K562 (cell line): ENCODE results near the gene DTNB. TPM values are rescaled to one million over a fixed set of nuclear protein-coding genes. Genes with fewer than 3 reads are reported as not detected.

Source experiments
- DIDO1 ChIP-seq: fragments of 450-650 bp; IDR thresholded peaks from 2 replicates; pipeline ENCODE4 v1.6.1; 2016; ENCODE audit warnings: low read depth, missing biosample characterization, missing genetic modification characterization
- EP300 ChIP-seq: IDR thresholded peaks from 2 replicates; pipeline ENCODE4 v1.6.1; 2012; ENCODE audit warnings: low read length, improper control_type of control experiment
- ZKSCAN1 ChIP-seq: fragments of 150-350 bp; IDR thresholded peaks from 2 replicates; pipeline ENCODE4 v1.6.1; 2016; ENCODE audit warnings: low read depth, low read length
- polyA plus RNA-seq, 8 experiments: library from polyadenylated mRNA; depleted of rRNA in 4 of 8; stranded (reverse) in 5 of 8; unstranded in 3 of 8; fragments of >200 nt; fragmentation: Nextera tagmentation in 2 of 8; fragmentation: Illumina TruSeq in 1 of 8; extraction: Ambion mirVana in 2 of 8; extraction: Trizol in 1 of 8; gene quantifications; 2 replicates each; pipeline versions ENCODE4 v1.2.1 to v1.2.3, GENCODE V29; 2011 to 2014; ENCODE audit warnings: inconsistent platforms in 1 of 8, missing spikeins in 1 of 8
- total RNA-seq, 7 experiments: library from RNA; depleted of rRNA in 6 of 7; stranded (reverse); fragments of >200 nt in 6 of 7; fragmentation: Illumina TruSeq in 2 of 7; extraction: Trizol in 2 of 7; gene quantifications; 2 replicates each; pipeline versions ENCODE4 v1.2.1 to v1.2.3, GENCODE V29; 2011 to 2021; ENCODE audit warnings: low replicate concordance in 1 of 7
- TF ChIP-seq, protein P1 (sequence below): fragments of 450-650 bp; IDR thresholded peaks from 2 replicates; pipeline ENCODE4 v1.6.1; 2016; ENCODE audit warnings: antibody characterized with exemption
- TF ChIP-seq, protein P2 (sequence below): conservative IDR thresholded peaks from 2 replicates; pipeline ENCODE4 v1.6.1; 2011; ENCODE audit warnings: low read depth, mild to moderate bottlenecking, low read length; ENCODE audit not compliant: control insufficient read depth
- TF ChIP-seq, protein P3 (sequence below): sonication (generic); formaldehyde crosslinking; IDR thresholded peaks from 2 replicates; pipeline ENCODE4 v1.8.0; 2022; ENCODE audit warnings: mild to moderate bottlenecking, missing genetic modification reagents
- TF ChIP-seq, protein P4 (sequence below): fragments of 450-650 bp; IDR thresholded peaks from 2 replicates; pipeline ENCODE4 v1.6.1; 2016; ENCODE audit warnings: borderline replicate concordance
- TF ChIP-seq, protein P5 (sequence below): fragments of 150-350 bp; IDR thresholded peaks from 2 replicates; pipeline ENCODE4 v1.6.1; 2014; ENCODE audit warnings: low read depth, mild to moderate bottlenecking, low read length, borderline replicate concordance

The DTNB gene
- total and polyA plus RNA-seq, 9 of the 15 experiments (the other 6 are each of a cell fraction or from before 2014, with no cell fraction given) = 0.18 to 2.0 (median 0.77) TPM; not detected in 2

DNA sequence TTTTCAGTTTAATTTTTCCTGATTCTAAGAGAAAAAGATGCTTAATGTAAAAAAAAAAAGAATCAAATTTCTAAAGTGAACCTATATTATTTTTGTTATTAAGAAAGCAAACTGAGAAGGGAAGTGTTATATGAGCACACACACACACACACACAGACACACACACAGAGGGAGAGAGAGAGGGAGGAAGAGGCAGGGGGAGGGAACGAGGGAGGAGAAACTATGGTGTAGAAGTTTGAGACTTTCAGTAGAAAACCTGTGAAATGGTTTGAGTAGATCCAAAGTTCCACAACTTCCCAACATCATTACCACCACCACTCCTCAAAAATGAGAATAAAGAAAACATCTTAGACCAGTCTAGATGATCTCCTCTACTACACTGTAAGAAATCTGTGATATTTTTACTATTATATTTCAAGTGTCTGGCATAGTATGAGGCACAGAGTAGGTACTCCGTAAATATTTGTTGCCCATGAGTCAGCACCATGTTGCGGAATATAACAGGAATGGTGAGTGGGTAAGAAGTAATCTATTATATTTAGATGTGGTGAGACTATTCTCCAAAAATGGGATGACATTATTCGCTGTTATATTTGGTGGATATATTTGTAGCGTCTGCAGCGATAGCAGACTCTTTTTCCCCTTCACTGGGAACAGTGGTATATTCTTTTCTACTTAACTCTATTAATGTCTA lies 182.2 kb downstream of the DTNB start (continued):
- TF ChIP-seq, protein P1, sequence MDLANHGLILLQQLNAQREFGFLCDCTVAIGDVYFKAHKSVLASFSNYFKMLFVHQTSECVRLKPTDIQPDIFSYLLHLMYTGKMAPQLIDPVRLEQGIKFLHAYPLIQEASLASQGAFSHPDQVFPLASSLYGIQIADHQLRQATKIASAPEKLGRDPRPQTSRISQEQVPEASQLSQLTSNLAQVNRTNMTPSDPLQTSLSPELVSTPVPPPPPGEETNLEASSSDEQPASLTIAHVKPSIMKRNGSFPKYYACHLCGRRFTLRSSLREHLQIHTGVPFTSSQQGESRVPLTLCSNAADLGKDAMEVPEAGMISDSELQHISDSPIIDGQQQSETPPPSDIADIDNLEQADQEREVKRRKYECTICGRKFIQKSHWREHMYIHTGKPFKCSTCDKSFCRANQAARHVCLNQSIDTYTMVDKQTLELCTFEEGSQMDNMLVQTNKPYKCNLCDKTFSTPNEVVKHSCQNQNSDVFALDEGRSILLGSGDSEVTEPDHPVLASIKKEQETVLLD = no peak
- TF ChIP-seq DIDO1 (tag) = no peak
- TF ChIP-seq, protein P2, sequence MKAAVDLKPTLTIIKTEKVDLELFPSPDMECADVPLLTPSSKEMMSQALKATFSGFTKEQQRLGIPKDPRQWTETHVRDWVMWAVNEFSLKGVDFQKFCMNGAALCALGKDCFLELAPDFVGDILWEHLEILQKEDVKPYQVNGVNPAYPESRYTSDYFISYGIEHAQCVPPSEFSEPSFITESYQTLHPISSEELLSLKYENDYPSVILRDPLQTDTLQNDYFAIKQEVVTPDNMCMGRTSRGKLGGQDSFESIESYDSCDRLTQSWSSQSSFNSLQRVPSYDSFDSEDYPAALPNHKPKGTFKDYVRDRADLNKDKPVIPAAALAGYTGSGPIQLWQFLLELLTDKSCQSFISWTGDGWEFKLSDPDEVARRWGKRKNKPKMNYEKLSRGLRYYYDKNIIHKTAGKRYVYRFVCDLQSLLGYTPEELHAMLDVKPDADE = no peak
- TF ChIP-seq, protein P3, sequence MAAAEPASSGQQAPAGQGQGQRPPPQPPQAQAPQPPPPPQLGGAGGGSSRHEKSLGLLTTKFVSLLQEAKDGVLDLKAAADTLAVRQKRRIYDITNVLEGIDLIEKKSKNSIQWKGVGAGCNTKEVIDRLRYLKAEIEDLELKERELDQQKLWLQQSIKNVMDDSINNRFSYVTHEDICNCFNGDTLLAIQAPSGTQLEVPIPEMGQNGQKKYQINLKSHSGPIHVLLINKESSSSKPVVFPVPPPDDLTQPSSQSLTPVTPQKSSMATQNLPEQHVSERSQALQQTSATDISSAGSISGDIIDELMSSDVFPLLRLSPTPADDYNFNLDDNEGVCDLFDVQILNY = no peak
- TF ChIP-seq, protein P4, sequence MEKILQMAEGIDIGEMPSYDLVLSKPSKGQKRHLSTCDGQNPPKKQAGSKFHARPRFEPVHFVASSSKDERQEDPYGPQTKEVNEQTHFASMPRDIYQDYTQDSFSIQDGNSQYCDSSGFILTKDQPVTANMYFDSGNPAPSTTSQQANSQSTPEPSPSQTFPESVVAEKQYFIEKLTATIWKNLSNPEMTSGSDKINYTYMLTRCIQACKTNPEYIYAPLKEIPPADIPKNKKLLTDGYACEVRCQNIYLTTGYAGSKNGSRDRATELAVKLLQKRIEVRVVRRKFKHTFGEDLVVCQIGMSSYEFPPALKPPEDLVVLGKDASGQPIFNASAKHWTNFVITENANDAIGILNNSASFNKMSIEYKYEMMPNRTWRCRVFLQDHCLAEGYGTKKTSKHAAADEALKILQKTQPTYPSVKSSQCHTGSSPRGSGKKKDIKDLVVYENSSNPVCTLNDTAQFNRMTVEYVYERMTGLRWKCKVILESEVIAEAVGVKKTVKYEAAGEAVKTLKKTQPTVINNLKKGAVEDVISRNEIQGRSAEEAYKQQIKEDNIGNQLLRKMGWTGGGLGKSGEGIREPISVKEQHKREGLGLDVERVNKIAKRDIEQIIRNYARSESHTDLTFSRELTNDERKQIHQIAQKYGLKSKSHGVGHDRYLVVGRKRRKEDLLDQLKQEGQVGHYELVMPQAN = no peak
- TF ChIP-seq EP300 = no peak
- TF ChIP-seq, protein P5, sequence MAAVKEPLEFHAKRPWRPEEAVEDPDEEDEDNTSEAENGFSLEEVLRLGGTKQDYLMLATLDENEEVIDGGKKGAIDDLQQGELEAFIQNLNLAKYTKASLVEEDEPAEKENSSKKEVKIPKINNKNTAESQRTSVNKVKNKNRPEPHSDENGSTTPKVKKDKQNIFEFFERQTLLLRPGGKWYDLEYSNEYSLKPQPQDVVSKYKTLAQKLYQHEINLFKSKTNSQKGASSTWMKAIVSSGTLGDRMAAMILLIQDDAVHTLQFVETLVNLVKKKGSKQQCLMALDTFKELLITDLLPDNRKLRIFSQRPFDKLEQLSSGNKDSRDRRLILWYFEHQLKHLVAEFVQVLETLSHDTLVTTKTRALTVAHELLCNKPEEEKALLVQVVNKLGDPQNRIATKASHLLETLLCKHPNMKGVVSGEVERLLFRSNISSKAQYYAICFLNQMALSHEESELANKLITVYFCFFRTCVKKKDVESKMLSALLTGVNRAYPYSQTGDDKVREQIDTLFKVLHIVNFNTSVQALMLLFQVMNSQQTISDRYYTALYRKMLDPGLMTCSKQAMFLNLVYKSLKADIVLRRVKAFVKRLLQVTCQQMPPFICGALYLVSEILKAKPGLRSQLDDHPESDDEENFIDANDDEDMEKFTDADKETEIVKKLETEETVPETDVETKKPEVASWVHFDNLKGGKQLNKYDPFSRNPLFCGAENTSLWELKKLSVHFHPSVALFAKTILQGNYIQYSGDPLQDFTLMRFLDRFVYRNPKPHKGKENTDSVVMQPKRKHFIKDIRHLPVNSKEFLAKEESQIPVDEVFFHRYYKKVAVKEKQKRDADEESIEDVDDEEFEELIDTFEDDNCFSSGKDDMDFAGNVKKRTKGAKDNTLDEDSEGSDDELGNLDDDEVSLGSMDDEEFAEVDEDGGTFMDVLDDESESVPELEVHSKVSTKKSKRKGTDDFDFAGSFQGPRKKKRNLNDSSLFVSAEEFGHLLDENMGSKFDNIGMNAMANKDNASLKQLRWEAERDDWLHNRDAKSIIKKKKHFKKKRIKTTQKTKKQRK = no peak
- no peak for TF ChIP-seq ZKSCAN1
